Neural cell (in vitro differentiated cells): ENCODE measurements around the gene SMIM35. TPM values are rescaled to one million over a fixed set of nuclear protein-coding genes. Genes with fewer than 3 reads are reported as not detected.

Source experiments
- H2AFZ ChIP-seq: fragments of 200-600, 300-800 bp; sonication (generic), shearing (Covaris generic); 2 replicates; pipeline ENCODE4 v1.6.0; 2014; ENCODE audit warnings: low read depth, mild to moderate bottlenecking, antibody characterized with exemption, low read length, moderate library complexity
- H3F3A ChIP-seq: fragments of 200-600 bp; shearing (Covaris generic); 2 replicates; pipeline ENCODE4 v1.6.1; 2016; ENCODE audit warnings: mild to moderate bottlenecking, moderate library complexity, mixed read lengths, antibody characterized with exemption, low read length; ENCODE audit not compliant: insufficient read depth, poor library complexity, severe bottlenecking
- H3K27ac ChIP-seq: fragments of 200-600, 300-800 bp; sonication (generic), shearing (Covaris generic); 2 replicates; pipeline ENCODE4 v1.5.1; 2014; ENCODE audit warnings: mild to moderate bottlenecking, low read length, moderate library complexity
- H3K27me3 ChIP-seq: fragments of 300-800, 200-600 bp; sonication (generic), shearing (Covaris generic); 2 replicates; pipeline ENCODE4 v1.6.0; 2014; ENCODE audit warnings: mild to moderate bottlenecking, low read depth, low read length, moderate library complexity; ENCODE audit not compliant: insufficient read depth
- H3K36me3 ChIP-seq: fragments of 300-800, 200-600 bp; sonication (generic), shearing (Covaris generic); 2 replicates; pipeline ENCODE4 v1.5.1; 2014; ENCODE audit warnings: mild to moderate bottlenecking, antibody characterized with exemption, low read length, moderate library complexity; ENCODE audit not compliant: insufficient read depth
- H3K4me2 ChIP-seq: fragments of 300-800, 200-600 bp; sonication (generic), shearing (Covaris generic); 2 replicates; pipeline ENCODE4 v1.6.0; 2014; ENCODE audit warnings: mild to moderate bottlenecking, low read length
- H3K4me3 ChIP-seq: fragments of 300-800, 200-600 bp; sonication (generic), shearing (Covaris generic); 2 replicates; pipeline ENCODE4 v1.5.1; 2014; ENCODE audit warnings: mild to moderate bottlenecking, low read length, moderate library complexity
- H3K79me2 ChIP-seq: fragments of 200-600 bp; shearing (Covaris generic); replicated peaks from 2 replicates; pipeline ENCODE4 v1.6.0; 2014; ENCODE audit warnings: mild to moderate bottlenecking, low read length, moderate library complexity; ENCODE audit not compliant: insufficient read depth
- H3K9ac ChIP-seq: fragments of 300-800, 200-600 bp; sonication (generic), shearing (Covaris generic); 2 replicates; pipeline ENCODE4 v1.6.1; 2016; ENCODE audit warnings: mild to moderate bottlenecking, low read length, mixed read lengths
- H3K9me2 ChIP-seq: fragments of 200-600 bp; shearing (Covaris generic); 2 replicates; pipeline ENCODE4 v1.6.1; 2016; ENCODE audit warnings: mild to moderate bottlenecking, low read length, mixed read lengths; ENCODE audit not compliant: insufficient read depth
- H3K9me3 ChIP-seq: fragments of 200-600, 300-800 bp; sonication (generic), shearing (Covaris generic); 2 replicates; pipeline ENCODE4 v1.6.1; 2016; ENCODE audit warnings: mild to moderate bottlenecking, mixed run types, low read length, moderate library complexity, mixed read lengths
- H4K20me1 ChIP-seq: fragments of 200-600 bp; shearing (Covaris generic); 2 replicates; pipeline ENCODE4 v1.6.1; 2016; ENCODE audit warnings: mild to moderate bottlenecking, mixed run types; ENCODE audit not compliant: insufficient read depth
- EP300 ChIP-seq: fragments of 450-650 bp; conservative IDR thresholded peaks from 2 replicates; pipeline ENCODE4 v1.6.1; 2014; ENCODE audit warnings: antibody characterized with exemption, mild to moderate bottlenecking, moderate library complexity; ENCODE audit not compliant: poor library complexity, severe bottlenecking
- EZH2 ChIP-seq: fragments of 200-600, 300-800 bp; shearing (Covaris generic), sonication (generic); IDR thresholded peaks from 2 replicates; pipeline ENCODE4 v1.6.1; 2014; ENCODE audit warnings: antibody characterized with exemption, low read length, borderline replicate concordance, mild to moderate bottlenecking; ENCODE audit not compliant: insufficient read depth, poor library complexity, severe bottlenecking
- MXI1 ChIP-seq: fragments of 450-650 bp; conservative IDR thresholded peaks from 2 replicates; pipeline ENCODE4 v1.6.1; 2014; ENCODE audit warnings: antibody characterized with exemption, mild to moderate bottlenecking; ENCODE audit not compliant: poor library complexity, severe bottlenecking
- POLR2AphosphoS5 ChIP-seq: IDR thresholded peaks from 2 replicates; pipeline ENCODE4 v1.6.1; 2012
- RAD21 ChIP-seq: fragments of 450-650 bp; conservative IDR thresholded peaks from 2 replicates; pipeline ENCODE4 v1.6.1; 2014; ENCODE audit warnings: antibody characterized with exemption, mild to moderate bottlenecking, moderate library complexity
- SMC3 ChIP-seq: fragments of 450-650 bp; conservative IDR thresholded peaks from 2 replicates; pipeline ENCODE4 v1.6.1; 2014; ENCODE audit warnings: antibody characterized with exemption, mild to moderate bottlenecking, moderate library complexity; ENCODE audit not compliant: poor library complexity
- TAF1 ChIP-seq: IDR thresholded peaks from 2 replicates; pipeline ENCODE4 v1.6.1; 2012; ENCODE audit warnings: low read depth
- polyA plus RNA-seq: library from polyadenylated mRNA; depleted of rRNA; stranded (reverse); fragments of >200 nt; gene quantifications from 2 replicates; pipeline ENCODE4 v1.2.3, GENCODE V29; 2014
- TF ChIP-seq, protein P1 (sequence below): IDR thresholded peaks from 2 replicates; pipeline ENCODE4 v1.6.1; 2012; ENCODE audit warnings: borderline replicate concordance
- TF ChIP-seq, protein P2 (sequence below): fragments of 450-650 bp; IDR thresholded peaks from 2 replicates; pipeline ENCODE4 v1.5.1; 2014; ENCODE audit warnings: antibody characterized with exemption, mild to moderate bottlenecking, moderate library complexity; ENCODE audit not compliant: poor library complexity, severe bottlenecking

Gene SMIM35
- polyA plus RNA-seq, 1 donor from 2014 or later: not detected

DNA sequence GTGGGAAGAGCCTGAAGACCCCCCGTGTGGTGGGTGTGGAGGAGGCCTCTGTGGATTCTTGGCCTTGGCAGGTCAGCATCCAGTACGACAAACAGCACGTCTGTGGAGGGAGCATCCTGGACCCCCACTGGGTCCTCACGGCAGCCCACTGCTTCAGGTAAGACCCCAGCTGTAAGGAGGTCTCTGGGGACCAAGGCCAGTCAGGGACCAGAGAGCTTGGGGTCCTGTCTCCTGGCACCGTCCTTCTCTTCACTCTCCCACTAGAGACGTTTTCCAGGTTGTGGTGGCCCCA is 24.9 kb upstream of the SMIM35 start:
- H3K9me3 ChIP-seq: no peaks in the 10 kb centered on the region

DNA sequence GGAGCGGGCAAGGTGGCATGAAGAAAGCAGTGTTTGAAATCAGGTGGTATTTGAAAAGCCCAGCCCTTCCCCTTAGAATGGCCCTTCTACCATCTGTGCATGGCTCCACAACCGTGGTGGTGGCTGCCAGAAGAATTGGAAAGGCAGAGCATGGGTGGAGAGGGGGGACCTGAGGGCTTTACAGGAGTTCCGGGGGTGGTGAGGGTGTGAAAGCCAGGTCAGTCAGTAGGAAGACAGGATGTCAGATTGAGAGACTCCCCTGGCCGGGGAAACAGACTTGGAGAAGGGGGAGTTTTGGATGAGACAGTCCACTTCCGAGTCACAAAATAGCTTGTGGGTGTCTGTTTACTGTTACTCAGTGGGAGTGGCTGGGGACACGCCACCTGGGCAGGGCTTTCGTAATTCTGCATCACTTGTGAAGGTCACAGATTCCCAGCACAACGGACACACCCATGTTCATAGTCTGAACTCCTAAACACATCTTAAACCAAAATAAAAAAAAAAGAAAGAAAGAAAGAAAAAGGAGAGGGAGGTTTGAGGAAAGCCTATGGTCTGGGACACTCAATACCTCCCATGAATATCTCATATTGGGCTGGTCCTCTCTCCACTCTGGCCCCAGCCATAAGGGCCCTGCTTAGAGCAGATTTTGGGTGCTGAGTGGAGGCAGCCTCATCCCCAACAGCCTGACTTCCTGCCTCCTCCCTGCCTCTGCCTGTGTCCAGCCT is 24.4 kb upstream of the SMIM35 start:
- Histone ChIP-seq H3K4me2 (no peak overlapping the region), H3K9me3 (no peaks in the 10 kb centered on the region), H3K4me3 (no peak overlapping the region), H3K9me2 (no peaks in the 10 kb centered on the region), H3K9ac (no peak overlapping the region), H4K20me1 (no peaks in the 10 kb centered on the region), H3K27me3 (no peaks in the 10 kb centered on the region), H3K27ac (no peak overlapping the region), H3F3A (no peaks in the 10 kb centered on the region), H3K79me2 (no peaks in the 10 kb centered on the region), H3K36me3 (no peaks in the 10 kb centered on the region), H2AFZ (no peak overlapping the region)
- TF ChIP-seq, protein P1, sequence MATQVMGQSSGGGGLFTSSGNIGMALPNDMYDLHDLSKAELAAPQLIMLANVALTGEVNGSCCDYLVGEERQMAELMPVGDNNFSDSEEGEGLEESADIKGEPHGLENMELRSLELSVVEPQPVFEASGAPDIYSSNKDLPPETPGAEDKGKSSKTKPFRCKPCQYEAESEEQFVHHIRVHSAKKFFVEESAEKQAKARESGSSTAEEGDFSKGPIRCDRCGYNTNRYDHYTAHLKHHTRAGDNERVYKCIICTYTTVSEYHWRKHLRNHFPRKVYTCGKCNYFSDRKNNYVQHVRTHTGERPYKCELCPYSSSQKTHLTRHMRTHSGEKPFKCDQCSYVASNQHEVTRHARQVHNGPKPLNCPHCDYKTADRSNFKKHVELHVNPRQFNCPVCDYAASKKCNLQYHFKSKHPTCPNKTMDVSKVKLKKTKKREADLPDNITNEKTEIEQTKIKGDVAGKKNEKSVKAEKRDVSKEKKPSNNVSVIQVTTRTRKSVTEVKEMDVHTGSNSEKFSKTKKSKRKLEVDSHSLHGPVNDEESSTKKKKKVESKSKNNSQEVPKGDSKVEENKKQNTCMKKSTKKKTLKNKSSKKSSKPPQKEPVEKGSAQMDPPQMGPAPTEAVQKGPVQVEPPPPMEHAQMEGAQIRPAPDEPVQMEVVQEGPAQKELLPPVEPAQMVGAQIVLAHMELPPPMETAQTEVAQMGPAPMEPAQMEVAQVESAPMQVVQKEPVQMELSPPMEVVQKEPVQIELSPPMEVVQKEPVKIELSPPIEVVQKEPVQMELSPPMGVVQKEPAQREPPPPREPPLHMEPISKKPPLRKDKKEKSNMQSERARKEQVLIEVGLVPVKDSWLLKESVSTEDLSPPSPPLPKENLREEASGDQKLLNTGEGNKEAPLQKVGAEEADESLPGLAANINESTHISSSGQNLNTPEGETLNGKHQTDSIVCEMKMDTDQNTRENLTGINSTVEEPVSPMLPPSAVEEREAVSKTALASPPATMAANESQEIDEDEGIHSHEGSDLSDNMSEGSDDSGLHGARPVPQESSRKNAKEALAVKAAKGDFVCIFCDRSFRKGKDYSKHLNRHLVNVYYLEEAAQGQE: no peak
- no peak for TF ChIP-seq SMC3
- TF ChIP-seq MXI1: no peak
- TF ChIP-seq, protein P2, sequence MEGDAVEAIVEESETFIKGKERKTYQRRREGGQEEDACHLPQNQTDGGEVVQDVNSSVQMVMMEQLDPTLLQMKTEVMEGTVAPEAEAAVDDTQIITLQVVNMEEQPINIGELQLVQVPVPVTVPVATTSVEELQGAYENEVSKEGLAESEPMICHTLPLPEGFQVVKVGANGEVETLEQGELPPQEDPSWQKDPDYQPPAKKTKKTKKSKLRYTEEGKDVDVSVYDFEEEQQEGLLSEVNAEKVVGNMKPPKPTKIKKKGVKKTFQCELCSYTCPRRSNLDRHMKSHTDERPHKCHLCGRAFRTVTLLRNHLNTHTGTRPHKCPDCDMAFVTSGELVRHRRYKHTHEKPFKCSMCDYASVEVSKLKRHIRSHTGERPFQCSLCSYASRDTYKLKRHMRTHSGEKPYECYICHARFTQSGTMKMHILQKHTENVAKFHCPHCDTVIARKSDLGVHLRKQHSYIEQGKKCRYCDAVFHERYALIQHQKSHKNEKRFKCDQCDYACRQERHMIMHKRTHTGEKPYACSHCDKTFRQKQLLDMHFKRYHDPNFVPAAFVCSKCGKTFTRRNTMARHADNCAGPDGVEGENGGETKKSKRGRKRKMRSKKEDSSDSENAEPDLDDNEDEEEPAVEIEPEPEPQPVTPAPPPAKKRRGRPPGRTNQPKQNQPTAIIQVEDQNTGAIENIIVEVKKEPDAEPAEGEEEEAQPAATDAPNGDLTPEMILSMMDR: no peak
- TF ChIP-seq RAD21: no peak
- no peak for TF ChIP-seq EP300
- TF ChIP-seq POLR2AphosphoS5: no peak
- TF ChIP-seq EZH2: no peak
- no peak for TF ChIP-seq TAF1

More for the DNA sequence above, 24.9 kb upstream of the SMIM35 start:
- Histone ChIP-seq H3F3A (no peaks in the 10 kb centered on the region), H3K9me2 (no peaks in the 10 kb centered on the region), H2AFZ (no peak overlapping the region), H4K20me1 (no peaks in the 10 kb centered on the region), H3K36me3 (no peaks in the 10 kb centered on the region), H3K4me3 (no peak overlapping the region), H3K4me2 (no peak overlapping the region), H3K79me2 (no peaks in the 10 kb centered on the region), H3K27me3 (no peaks in the 10 kb centered on the region), H3K9ac (no peak overlapping the region), H3K27ac (no peak overlapping the region)
- TF ChIP-seq RAD21 (no peak), TAF1 (no peak), POLR2AphosphoS5 (no peak), EP300 (no peak), MXI1 (no peak), EZH2 (no peak), SMC3 (no peak)
- TF ChIP-seq, protein P2: no peak
- TF ChIP-seq, protein P1: no peak
